AG04450 (cell line): Measurements from ENCODE around the gene SUMF2. TPM values are rescaled to one million over a fixed set of nuclear protein-coding genes. Genes with fewer than 3 reads are reported as not detected.
"Not testable (repeated sequence)": the region's sequence is repeated elsewhere in the genome, so short reads cannot be mapped to it uniquely, and the experiment has no call there.

Experiments
- CTCF ChIA-PET: fragments of 300-600, 350-600 bp; formaldehyde crosslinking; extraction: SDS; loops from one replicate; lab custom pipeline; 2022; ENCODE audit warnings: antibody characterized with exemption, inconsistent platforms; lab: Charles Lee
- POLR2A ChIA-PET: fragments of 350-600 bp; formaldehyde crosslinking; extraction: SDS; loops from one replicate; lab custom pipeline; 2021; ENCODE audit warnings: antibody characterized with exemption, inconsistent platforms; lab: Yijun Ruan, JAX
- DNase-seq: peaks from one replicate; pipeline ENCODE4 v3.0.0-alpha.2; 2011; ENCODE audit warnings: low read depth, low spot score
- H3K27ac ChIP-seq: one replicate; pipeline ENCODE4 v1.5.1; 2012; ENCODE audit warnings: low read depth, low read length, control low read depth
- H3K27me3 ChIP-seq: one replicate; pipeline ENCODE4 v1.6.0; 2012; ENCODE audit warnings: low read length; ENCODE audit not compliant: control insufficient read depth, insufficient read depth
- H3K4me3 ChIP-seq: 2 replicates; pipeline ENCODE4 v1.5.1; 2011; ENCODE audit warnings: mild to moderate bottlenecking, low read depth, low read length, control low read depth
- H3K9me3 ChIP-seq: 2 replicates; pipeline ENCODE4 v1.5.1; 2012; ENCODE audit warnings: low read length; ENCODE audit not compliant: control insufficient read depth, insufficient read depth
- CTCF ChIP-seq: IDR thresholded peaks from 2 replicates; pipeline ENCODE4 v1.5.1; 2011; ENCODE audit warnings: low read depth, low read length, control low read depth, inconsistent platforms
- polyA plus RNA-seq: library from polyadenylated mRNA; depleted of rRNA; stranded (reverse); fragments of >200 nt; gene quantifications from 2 replicates; pipeline ENCODE4 v1.2.3, GENCODE V29; 2011

Gene SUMF2
- polyA plus RNA-seq, 1 experiment, result 95.4 TPM

- CTCF ChIA-PET, result interaction anchor here (0.6 kb wide), 1 partner anchor 13 kb away, joined by 6 read pairs; no protein-coding TSS in a partner anchor
- H3K27ac ChIP-seq, result no peak overlapping the region
- POLR2A ChIA-PET, result no interaction called here
- no peak for TF ChIP-seq CTCF
- no peaks in the 10 kb centered on the region for H3K27me3 ChIP-seq
- peak; percentile 72 for DNase-seq
- no peaks in the 10 kb centered on the region for H3K9me3 ChIP-seq
- no peak overlapping the region for H3K4me3 ChIP-seq
Measured at GRCh38 chr7:56097700-56098099, 33.6 kb downstream of the SUMF2 start.

GRCh38 chr7:56098187-56099008 is 34.3 kb downstream of the SUMF2 start:
- H3K27ac ChIP-seq, DNase-seq, H3K9me3 ChIP-seq, POLR2A ChIA-PET, H3K4me3 ChIP-seq, H3K27me3 ChIP-seq: not testable (repeated sequence)
- CTCF ChIA-PET, result interaction anchor here (0.6 to 1.7 kb wide), 3 partner anchors 24 to 1325 kb away, joined by 3 to 6 read pairs (median 3); no protein-coding TSS in a partner anchor

- CTCF ChIA-PET, result interaction anchor here (1.7 kb wide), 1 partner anchor 25 kb away, joined by 6 read pairs; no protein-coding TSS in a partner anchor
- POLR2A ChIA-PET, result no interaction called here
- H3K27ac ChIP-seq, result no peak overlapping the region
- no peaks in the 10 kb centered on the region for H3K9me3 ChIP-seq
- no peaks in the 10 kb centered on the region for H3K27me3 ChIP-seq
- TF ChIP-seq CTCF, result no peak
- no peak overlapping the region for H3K4me3 ChIP-seq
- DNase-seq, result no peak
Measured at GRCh38 chr7:56099653-56100052, 35.6 kb downstream of the SUMF2 start.

- H3K9me3 ChIP-seq, CTCF ChIA-PET, H3K27ac ChIP-seq, H3K27me3 ChIP-seq, DNase-seq, H3K4me3 ChIP-seq: not testable (repeated sequence)
- POLR2A ChIA-PET, result interaction anchor here (0.7 kb wide), 1 partner anchor 575 kb away, joined by 3 read pairs; no protein-coding TSS in a partner anchor
Measured at GRCh38 chr7:56104138-56104537, 40.1 kb downstream of the SUMF2 start.

- Histone ChIP-seq H3K4me3 (peak overlapping the region; percentile 96), H3K9me3 (no peaks in the 10 kb centered on the region), H3K27ac (peak overlapping the region; percentile 93), H3K27me3 (no peaks in the 10 kb centered on the region)
- ChIA-PET CTCF (interaction anchor here (1.4 kb wide), 1 partner anchor 40 kb away, joined by 3 read pairs; no protein-coding TSS in a partner anchor), POLR2A (interaction anchor here (1.5 kb wide), 1 partner anchor 26 kb away, joined by 3 read pairs; no protein-coding TSS in a partner anchor)
- TF ChIP-seq CTCF, result no peak
- DNase-seq, result peak; percentile 57
Measured at GRCh38 chr7:56105508-56105907, 41.4 kb downstream of the SUMF2 start.
